Measurements from ENCODE around the gene NSG2.

- no peak for TF ChIP-seq CTCF (conservative IDR thresholded peaks at IDR 0.05; ENCODE audit: low read length)
- no peak for TF ChIP-seq EZH2phosphoT487 (IDR thresholded peaks at IDR 0.05; ENCODE audit: borderline replicate concordance)
Observed at GRCh38 chr5:174003795-174004194, 41.7 kb upstream of the NSG2 start.
